Left renal cortex interstitium (tissue), 4 donors: Measurements from ENCODE around the gene CES5A. TPM values are rescaled to one million over a fixed set of nuclear protein-coding genes. Genes with fewer than 3 reads are reported as not detected.
"Not testable (repeated sequence)": the region's sequence is repeated elsewhere in the genome, so short reads cannot be mapped to it uniquely, and the experiment has no call there.

Source experiments
- DNase-seq, 4 donors: peaks; one replicate each; pipeline ENCODE4 v3.0.0-alpha.2; 2013; ENCODE audit warnings: low read depth in 4 of 4, low spot score in 2 of 4, missing footprints in 1 of 4
- polyA plus RNA-seq, 4 donors: library from polyadenylated mRNA; unstranded; fragments of 120-200 nt; gene quantifications; one replicate each; pipeline ENCODE4 v1.2.1, GENCODE V29; 2013; ENCODE audit not compliant: insufficient read length in 4 of 4

Gene CES5A
- polyA plus RNA-seq, 4 donors = 0.08 to 0.09 (median 0.09) TPM; not detected in 1

DNA sequence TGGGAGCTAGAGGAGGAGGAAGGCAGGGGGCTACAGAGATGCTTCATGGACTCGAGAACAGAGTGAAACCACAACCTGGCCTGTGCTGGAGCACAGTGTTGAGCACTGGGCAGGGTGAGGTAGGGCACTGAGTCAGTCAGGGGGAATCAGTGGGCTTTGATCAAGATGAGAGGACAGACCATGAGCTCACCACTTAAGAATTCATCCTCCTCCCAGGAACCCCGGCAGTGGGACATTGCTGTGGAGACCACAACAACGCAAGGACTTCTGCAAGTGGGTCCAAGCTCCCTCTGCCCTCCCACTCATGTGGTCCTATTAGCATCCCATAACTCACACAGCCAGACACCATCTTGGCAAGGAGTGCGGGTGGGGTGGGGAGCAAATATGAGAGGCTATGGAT is 1.7 kb upstream of the CES5A start:
- DNase-seq = no peak

DNA sequence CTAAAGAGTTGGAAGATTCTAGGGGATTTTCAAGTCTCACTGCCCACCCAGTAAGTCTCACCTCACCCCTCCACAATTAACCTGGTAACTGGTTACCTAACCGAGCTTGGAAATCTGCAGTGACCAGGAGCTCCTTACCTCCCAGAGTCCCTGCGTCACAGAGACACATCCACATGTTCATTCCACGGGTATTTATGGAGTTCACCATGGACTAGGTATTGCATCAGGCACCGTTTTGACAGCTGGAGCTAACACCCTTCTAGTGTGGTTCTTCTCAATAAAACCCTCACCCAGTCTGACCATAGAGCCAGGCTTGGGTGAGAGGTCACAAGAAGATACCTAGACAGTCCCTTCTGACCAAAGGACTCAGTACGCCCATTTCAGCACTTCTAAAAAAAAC is 2.1 kb downstream of the CES5A start:
- no peak for DNase-seq

DNA sequence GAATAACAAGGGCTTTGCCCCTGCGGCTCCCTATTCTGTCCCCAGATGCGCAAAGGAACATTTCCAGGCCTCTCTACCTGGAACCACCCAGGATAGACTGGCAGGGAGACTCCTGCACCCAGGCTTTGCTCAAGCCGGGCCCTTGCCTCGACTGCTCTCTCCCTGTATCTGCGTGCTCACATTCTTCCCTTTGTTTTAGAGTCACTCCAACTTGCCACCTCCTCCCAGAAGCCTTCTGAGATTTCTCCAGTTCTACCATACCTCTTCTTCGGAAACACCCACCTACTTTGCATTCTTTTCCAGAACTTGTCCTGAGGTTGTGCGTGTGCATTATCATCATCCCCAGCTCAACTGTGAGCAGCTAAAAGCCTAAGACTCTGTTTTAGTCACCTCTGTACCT is 3.0 kb downstream of the CES5A start:
- DNase-seq = no peak

DNA sequence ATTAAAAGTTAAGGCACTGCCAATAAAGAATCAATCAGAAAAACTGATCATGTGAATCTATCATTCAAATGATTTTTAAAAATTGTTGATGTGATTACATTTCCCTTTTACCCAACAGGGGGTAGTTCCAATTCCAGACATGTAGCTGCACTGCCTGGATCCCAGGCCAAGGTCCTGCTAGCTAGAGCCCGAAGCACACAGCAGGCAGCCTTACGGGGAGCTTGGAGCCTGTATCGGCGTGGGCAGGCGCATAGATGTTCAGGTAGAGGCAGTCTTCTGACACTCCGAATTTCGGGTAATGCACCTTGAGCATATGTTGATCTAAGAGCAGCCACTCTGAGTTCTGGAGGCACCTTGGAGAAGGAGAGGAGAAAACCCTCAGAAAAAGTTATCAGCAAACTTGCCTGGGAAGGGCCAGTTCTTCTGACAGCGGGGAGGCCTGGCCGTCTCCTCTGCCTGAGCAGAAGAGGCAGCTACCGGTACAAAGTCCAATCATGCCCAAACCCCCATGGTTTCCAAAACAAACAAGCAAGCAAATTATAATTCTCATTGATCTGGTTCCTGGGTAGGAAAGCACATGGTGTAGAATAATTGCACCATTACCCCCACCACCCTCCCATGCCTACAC is 3.6 kb downstream of the CES5A start:
- DNase-seq = no peak

DNA sequence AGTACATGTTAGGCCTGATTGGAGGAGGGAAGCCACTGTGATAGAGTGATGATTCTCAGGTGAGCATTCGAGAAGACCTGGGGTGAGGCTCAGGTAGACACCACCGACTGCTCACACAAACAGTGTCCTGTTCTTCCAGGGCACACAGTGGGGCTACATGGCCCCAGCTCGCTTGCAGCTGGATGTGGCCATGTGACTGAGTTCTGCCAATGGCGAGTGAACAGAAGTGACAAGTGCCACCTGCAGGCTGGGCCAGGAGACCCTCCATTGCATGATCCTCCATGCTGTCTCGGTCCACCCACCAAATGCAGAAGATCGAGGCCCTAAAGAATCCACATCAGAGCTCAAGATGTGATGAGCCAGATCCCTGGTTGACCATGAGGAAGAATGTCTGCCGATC is 6.2 kb downstream of the CES5A start:
- DNase-seq = no peak

DNA sequence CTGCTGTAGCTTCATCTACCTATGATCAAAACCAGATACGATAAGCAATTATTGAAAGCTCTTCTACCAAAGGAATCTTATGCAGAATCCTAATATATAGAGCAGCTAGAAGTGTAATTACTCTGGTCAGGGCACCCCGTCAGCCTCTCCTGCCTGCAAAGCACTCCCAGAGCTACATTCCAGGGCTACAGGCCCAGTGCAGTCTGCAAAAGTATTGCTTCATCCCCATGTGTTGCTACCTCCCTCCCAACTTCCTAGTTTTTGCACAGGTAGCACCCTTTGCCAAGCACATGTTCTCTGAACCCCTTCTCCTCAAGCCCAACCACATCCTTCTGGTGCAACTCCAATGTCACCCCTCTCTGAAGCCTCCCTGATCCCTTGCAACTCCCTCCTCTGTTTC is 7.0 kb downstream of the CES5A start:
- no peak for DNase-seq

DNA sequence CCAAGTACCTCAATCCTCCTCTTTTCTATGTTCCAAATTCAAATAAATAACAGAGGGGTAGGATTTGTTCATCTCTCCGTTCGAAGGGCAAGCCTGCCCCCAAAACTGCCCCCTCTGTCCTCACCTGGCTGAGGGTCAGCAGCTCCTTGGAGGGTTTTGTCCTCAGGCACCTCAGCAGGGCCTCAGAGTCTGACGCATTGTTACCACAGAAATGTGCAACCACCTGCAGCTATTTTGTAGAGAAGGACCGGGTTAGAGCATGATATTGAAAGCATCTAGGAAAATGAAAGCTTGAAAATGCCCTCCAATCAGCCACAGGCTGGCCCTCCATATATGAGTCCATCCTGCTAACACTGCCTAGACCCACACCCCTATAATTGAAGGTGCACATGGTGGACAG is 13.9 kb downstream of the CES5A start:
- no peak for DNase-seq

DNA sequence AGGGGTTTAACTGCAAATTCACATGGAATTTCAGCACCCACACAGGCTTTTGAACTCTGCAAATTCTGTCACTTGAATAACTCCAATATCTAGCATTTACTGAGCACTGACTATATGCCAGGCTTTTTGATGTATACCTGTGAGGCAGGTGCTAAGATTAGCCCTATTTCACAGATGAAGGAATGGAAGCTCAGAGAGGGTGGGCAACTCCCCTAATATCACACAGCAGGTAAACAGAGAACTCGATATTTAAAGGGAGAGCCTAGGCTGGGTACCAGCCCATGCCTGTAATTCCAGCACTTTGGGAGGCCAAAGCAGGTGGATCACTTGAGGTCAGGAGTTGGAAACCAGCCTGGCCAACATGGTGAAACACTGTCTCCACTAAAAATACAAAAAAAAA is 17.5 kb downstream of the CES5A start:
- not testable (repeated sequence) for DNase-seq

DNA sequence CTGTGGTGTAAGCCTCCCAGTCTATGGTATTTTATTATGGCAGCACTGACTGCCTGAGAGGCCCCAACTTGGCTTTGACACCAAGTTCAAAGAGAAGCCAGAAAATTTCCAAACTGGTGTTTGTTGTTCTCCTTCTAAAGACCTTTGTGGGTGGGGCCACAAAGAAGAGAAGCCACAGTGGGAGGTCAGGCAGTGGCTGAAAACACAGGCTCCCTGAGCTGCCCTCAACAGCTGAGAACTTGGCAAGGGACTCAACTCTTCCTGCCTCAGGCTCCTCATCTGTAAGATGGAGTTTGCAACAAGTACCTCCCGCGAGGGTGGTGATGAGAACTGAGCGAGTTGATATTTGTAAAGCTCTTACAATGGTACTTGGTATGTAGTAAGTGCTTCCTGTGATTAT is 18.2 kb downstream of the CES5A start:
- no peak for DNase-seq

DNA sequence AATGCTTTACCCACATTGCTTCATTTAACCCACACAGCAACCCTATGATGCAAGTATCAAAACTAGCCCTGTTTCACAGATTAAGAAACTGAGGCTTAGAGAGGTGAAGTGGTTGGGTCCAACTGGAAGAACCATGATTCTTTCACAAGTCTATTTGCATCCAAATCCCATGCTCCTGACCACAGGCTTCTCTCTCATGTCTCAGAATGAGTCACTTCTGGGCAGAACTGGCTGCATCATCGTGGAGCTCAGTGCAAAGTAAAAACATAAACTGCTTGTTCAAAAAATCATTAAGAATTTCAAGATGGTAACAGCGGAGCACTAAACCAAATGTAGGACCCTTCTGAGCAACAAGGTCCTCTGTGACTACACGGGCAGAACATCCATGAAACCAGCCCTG is 22.1 kb downstream of the CES5A start:
- no peak for DNase-seq

DNA sequence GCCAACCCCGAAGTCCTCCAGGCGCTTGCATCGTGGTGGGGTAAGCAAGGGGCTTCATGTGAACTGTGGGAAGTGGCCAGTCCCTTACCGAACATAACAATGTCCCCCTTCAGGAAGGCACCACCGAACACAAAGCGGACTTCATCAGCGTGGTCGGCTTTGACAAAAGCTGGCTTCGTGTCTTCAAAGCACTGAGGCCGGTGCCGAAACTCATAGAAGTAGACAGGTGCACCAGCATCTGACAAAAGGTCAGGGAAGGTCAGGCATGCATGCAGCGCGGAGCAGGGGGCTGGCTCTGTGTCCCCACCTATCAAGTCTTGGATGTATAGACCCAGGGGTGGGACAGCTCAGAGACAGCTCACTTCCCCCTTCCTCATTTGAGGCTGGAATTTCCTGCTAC is 25.6 kb downstream of the CES5A start:
- DNase-seq = no peak

DNA sequence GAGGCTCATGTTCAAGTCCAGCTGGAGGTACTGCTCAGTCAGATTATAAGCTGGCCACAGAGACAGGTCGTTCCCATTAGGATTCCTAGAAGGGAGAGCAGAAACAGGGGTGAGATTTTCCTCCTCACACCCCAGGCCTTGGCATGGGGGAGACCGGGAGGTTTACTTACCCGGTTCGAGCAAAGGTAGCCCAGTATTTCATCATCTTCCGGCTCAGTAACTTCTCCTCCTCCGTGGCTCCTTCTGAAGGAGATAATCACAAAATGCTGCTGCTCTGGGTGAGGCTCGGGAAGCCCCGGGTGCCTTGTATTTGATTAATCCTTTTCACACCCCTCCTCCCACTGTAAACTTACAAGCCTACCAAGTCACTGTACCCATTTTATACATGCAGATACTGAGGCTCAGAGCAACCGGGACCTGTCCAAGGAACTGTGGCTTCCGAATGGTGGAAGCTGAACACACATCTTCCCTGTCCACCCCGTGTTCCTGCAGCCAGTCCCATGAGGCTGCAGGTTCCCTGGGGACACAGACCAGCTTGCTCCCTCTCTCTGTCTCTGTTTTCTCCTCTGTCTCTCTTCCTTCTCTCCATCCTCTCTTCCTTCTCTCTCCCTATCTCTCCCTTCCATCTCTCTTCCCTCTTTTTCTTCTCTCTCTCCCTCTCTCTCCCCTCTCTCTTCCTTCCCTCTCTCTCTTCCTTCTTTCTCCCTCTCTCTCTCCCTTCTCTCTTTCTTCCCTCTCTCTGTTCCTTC is 28.4 kb downstream of the CES5A start:
- no peak for DNase-seq

DNA sequence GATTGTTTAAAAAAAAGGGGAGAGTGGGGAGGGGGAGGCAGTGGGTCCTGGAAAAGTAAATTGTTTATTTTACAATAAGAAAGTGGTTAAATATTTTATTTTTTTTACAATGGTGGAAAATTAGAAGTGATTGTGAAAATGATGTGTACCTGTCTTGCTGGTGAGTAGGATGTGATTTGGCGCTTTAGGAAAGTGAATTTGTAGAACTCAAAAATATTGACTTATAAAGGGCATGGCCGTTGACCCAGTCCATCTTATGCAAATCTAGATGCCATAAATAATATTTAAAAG is 32.1 kb downstream of the CES5A start:
- no peak for DNase-seq

DNA sequence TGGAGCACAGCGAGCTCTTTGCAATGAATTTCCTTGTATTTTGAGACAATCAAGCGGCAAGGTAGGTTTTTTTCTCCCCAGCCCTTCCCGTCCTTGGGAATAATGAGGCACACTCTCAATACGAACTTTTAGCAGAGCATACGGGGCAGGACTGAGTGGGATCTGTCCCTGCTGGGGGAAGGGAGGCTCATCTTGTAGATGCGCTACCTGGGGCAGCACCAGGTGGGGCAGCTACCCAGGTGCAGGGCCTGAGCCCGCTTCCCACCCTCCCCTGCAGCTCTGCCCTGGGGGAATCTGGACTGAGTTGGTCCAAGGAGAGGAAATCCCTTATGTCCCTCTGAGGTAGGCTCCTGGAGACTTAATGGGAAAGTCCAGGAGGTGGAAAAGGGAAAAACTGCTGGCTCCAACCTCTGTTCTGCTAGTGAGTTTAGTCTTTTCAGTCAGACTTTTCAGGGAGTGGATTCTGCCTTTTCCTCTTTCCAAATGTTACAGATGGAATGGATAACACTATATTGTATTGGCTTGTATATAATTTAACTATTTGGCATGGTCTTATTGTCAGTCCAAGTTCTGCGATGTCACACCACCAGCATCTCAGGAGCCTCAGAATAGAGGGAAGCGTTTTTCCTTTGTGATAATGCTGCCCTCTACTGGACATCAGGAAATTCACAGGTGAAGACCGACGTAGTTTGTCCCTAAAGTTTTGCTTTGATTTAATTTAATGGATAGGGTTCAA is 32.6 kb downstream of the CES5A start:
- peak in 1 of 4 donors; percentile 37 for DNase-seq

DNA sequence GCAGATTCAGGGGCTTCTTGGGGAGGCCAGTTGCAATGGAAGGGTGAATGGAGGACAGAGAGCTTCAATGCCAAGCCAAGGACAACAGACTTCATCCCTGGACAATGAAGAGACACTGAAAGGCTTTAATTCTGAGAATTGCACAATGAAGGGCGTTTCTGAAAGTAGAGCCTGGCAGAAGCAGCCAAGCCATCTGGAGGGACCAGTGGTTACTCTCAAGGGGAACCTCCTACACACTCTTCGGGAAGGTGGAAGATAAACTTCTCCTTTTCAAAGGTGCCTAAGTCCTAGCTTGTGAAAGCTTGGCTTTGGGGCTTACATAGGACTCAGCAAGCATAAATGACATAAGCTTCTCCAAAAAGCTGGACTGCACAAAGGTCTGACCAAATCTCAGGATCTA is 36.1 kb downstream of the CES5A start:
- DNase-seq = no peak

DNA sequence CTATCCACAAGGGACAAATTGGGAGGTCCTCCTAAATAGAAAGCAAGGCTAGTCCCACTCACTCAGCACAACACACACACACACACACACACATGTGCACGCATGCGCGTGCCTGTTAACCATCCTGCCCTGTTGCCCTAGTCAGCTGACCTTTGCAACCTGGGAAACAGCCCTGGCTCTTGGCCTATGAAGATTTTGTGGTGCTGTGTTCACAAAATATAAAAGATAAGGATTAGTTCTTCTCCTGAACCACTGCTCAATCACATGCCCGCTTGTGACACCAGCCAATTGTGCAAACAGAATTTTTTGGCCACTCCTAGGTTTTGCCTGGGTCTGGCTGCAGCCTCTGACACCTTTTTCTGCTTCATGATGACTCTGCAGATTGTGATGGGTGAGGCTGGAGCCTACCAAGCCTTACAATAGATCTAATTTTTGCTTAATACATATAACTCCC is 39.0 kb downstream of the CES5A start:
- DNase-seq = no peak

DNA sequence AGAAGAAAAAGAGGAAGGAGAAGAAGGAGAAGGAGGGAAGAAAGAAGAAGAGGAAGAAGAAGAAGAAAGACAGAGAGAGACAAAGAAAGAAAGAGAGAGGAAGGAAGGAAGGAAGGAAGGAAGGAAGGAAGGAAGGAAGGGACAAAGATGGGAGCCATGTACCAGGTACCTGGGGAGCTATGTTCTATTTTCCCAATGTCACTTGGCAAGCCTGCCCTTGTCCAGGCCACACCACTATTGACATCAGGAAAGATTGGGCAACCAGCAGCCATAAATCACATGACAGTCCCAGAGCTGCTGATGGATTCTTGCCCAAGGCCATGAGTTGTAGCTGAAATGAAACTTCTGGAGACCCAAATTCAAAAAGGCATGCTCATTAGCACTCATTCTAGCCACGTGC is 39.6 kb downstream of the CES5A start:
- DNase-seq = no peak

DNA sequence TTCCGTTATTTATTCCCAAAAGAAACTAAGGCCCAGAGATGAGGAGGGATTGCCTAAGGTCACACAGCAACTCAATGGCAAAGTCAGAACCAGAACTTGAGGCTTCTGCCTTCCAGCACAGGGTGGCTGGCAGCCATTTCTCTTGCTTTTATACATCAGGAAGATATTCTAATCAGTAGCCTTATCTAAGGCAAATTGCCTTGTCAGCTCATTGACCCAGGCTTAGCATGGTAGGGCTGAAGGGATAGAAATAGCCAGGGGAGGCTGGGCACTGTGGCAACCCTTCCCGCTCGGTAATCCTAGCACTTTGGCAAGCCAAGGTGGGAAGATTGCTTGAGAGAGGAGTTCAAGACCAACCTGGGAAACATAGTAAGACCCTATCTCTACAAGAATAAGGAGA is 40.0 kb downstream of the CES5A start:
- not testable (repeated sequence) for DNase-seq

DNA sequence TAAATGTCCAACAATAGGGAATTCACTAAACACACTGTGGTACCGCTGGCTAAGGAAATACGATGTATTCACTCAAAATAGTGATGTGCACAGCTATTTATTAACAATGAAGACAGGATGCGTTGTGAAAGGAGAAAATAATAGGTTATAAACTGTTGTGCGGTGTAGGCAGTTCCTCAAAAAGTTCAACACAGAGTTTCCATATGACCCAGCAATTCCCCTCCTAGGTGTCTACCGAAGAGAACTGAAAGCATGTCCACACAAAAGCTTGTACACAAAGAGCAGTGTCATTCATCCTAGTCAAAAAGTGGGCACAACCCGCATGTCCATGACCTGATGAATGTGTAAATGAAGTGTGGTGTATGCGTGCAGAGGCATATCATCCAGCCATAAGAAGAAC is 41.1 kb downstream of the CES5A start:
- DNase-seq = no peak

DNA sequence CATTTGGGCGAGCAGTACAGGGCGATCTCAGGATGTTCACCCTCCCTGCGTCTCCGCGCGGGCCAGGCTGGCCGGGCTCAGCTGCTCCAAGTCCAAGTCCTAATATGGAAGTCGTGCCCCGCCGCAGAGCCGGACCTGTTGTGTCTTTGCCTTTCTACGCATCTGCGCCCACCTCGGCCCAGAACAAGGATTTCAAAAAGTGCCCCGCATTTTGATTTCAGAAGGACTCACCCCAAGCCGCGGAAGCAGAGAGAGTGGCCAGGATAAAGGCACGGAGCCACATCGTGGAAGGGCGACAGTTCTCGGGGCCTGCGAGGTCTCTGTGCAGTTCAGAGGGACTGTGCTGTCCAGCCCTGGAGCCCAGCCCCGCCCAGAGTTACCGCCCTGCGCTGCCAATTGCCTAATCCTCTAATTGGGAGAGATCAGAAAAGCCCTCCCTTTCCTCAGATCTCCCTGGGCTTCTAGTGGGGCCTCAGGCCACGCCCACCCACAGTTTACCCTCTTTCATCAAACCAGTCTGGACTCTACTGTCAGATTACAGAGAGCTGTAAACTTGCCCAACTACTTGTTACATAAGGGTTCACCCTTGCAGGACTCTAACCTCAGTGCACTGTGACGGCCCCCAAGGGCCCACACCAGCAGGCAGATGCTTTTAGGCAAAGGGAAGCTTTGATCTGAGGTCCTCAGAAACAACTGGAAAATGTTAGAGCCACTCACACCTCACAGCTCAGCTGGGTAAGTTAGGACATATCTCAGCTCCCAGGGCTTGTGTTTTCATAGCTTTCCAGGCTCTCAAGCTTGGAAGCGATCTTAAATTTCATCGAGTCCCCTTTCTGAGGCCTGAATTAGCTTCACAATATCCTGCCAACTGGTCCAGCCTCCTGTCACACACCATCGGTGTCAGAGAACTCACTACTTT is 42.1 kb downstream of the CES5A start, which contains the start of gene CES1:
CES1 (minus strand) TSS at position 324 of the 919 bp plus-strand sequence; CDS start at position 283, 41 bp downstream.
- DNase-seq = peak in 2 of 4 donors; percentile 3 to 11

DNA sequence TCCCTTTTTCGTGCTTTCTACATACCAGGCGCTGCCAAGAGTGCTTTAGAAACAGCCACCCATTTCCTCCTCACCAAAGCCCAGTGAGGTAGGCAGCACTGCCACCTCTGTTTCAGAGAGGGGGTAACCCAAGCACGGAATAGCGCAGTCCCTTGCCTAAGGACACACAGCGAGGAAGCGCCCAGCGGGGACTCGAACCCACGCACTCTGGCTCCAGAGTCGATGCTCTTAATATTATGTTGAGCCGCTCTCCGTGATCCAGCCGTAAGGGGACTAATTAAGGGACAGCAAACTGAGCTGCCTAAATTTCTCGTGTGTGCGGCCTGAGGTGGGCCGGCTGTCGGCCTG is 42.8 kb downstream of the CES5A start:
- DNase-seq = no peak
